Measurements from ENCODE around the gene GPR31.

Gene GPR31

GRCh38 chr6:167165858-167166471, 8.2 kb upstream of the GPR31 start:
- in situ Hi-C loops (cut with HindIII; ENCODE audit: low pct_ligation_motif_present, low sequenced_read_pairs), result no loop called here
- no peak for DNase-seq
- Histone ChIP-seq H3K27me3 (replicated peaks) (no peaks in the 10 kb centered on the region), H3K27ac (no peak overlapping the region), H3K36me3 (replicated peaks) (no peaks in the 10 kb centered on the region), H3K4me3 (ENCODE audit: low read depth, low read length) (no peak overlapping the region)
- no peak for TF ChIP-seq CTCF (IDR thresholded peaks at IDR 0.05; ENCODE audit: low read depth, low read length, missing control alignments)

GRCh38 chr6:167164261-167164660, 6.5 kb upstream of the GPR31 start:
- DNase-seq, result no peak
- no peak for TF ChIP-seq CTCF (IDR thresholded peaks at IDR 0.05; ENCODE audit: low read depth, low read length, missing control alignments)
- Histone ChIP-seq H3K36me3 (replicated peaks) (no peaks in the 10 kb centered on the region), H3K27me3 (replicated peaks) (no peaks in the 10 kb centered on the region), H3K4me3 (ENCODE audit: low read depth, low read length) (no peak overlapping the region), H3K27ac (no peak overlapping the region)
- in situ Hi-C loops (cut with HindIII; ENCODE audit: low pct_ligation_motif_present, low sequenced_read_pairs), result no loop called here

- TF ChIP-seq CTCF (IDR thresholded peaks at IDR 0.05; ENCODE audit: low read depth, low read length, missing control alignments), result no peak
- no peak overlapping the region for H3K27ac ChIP-seq
- DNase-seq, result no peak
- H3K36me3 ChIP-seq (replicated peaks), result no peaks in the 10 kb centered on the region
- H3K27me3 ChIP-seq (replicated peaks), result no peaks in the 10 kb centered on the region
- H3K4me3 ChIP-seq (ENCODE audit: low read depth, low read length), result no peak overlapping the region
- in situ Hi-C loops (cut with HindIII; ENCODE audit: low pct_ligation_motif_present, low sequenced_read_pairs), result no loop called here
Measured at GRCh38 chr6:167163476-167164011, 5.8 kb upstream of the GPR31 start.

- in situ Hi-C loops (cut with HindIII; ENCODE audit: low pct_ligation_motif_present, low sequenced_read_pairs), result no loop called here
- no peak for DNase-seq
- TF ChIP-seq CTCF (IDR thresholded peaks at IDR 0.05; ENCODE audit: low read depth, low read length, missing control alignments), result no peak
Measured at GRCh38 chr6:167162591-167162990, 4.8 kb upstream of the GPR31 start.

GRCh38 chr6:167161851-167162467, 4.2 kb upstream of the GPR31 start:
- TF ChIP-seq CTCF (IDR thresholded peaks at IDR 0.05; ENCODE audit: low read depth, low read length, missing control alignments), result no peak
- in situ Hi-C loops (cut with HindIII; ENCODE audit: low pct_ligation_motif_present, low sequenced_read_pairs), result no loop called here
- H3K27me3 ChIP-seq (replicated peaks), result no peaks in the 10 kb centered on the region
- no peak overlapping the region for H3K27ac ChIP-seq
- no peak for DNase-seq
- no peak overlapping the region for H3K4me3 ChIP-seq (ENCODE audit: low read depth, low read length)
- H3K36me3 ChIP-seq (replicated peaks), result no peaks in the 10 kb centered on the region

More at GRCh38 chr6:167162591-167162990, 4.8 kb upstream of the GPR31 start:
- Histone ChIP-seq H3K27ac (no peak overlapping the region), H3K27me3 (replicated peaks) (no peaks in the 10 kb centered on the region), H3K4me3 (ENCODE audit: low read depth, low read length) (no peak overlapping the region), H3K36me3 (replicated peaks) (no peaks in the 10 kb centered on the region)
